ENCODE results near the gene ZNF668. TPM values are rescaled to one million over a fixed set of nuclear protein-coding genes. Genes with fewer than 3 reads are reported as not detected.

The ZNF668 gene
- total and polyA plus RNA-seq, 2 of the 8 experiments (the other 6 are each of a cell fraction or from before 2014, with no cell fraction given) = 14.0 to 14.3 TPM

GRCh38 chr16:31052114-31052513 lies 21.9 kb downstream of the ZNF668 start:
- Histone ChIP-seq H2AFZ (ENCODE audit: low read length) (no peak overlapping the region), H3K56ac (replicated peaks; ENCODE audit: insufficient read length, low read depth, low read length) (no peak overlapping the region), H2BK12ac (ENCODE audit: low read depth, low read length) (no peak overlapping the region), H2BK15ac (ENCODE audit: low read length) (no peak overlapping the region), H4K20me1 (replicated peaks in 1 of 2; ENCODE audit: control insufficient read depth in 1 of 2, insufficient read depth in 2 of 2, low read length in 2 of 2) (no peaks in the 10 kb centered on the region), H3K9ac (replicated peaks in 1 of 4; ENCODE audit: extremely low read depth in 1 of 4, low read depth in 3 of 4, low read length in 3 of 4) (no peak overlapping the region), H3K9me3 (ENCODE audit: insufficient read depth in 2 of 2, low read depth in 1 of 2, low read length in 1 of 2) (no peaks in the 10 kb centered on the region), H2BK120ac (replicated peaks; ENCODE audit: low read depth, low read length) (no peak overlapping the region), H3K23ac (ENCODE audit: insufficient read length) (no peak overlapping the region), H3K79me1 (ENCODE audit: low read depth, low read length) (no peaks in the 10 kb centered on the region), H3K14ac (ENCODE audit: insufficient read length) (no peak overlapping the region), H3K18ac (ENCODE audit: extremely low read depth, low read length) (no peak overlapping the region), H3K27me3 (replicated peaks in 1 of 4; ENCODE audit: control insufficient read depth in 3 of 4, extremely low read depth in 1 of 4, insufficient read depth in 3 of 4, low read length in 3 of 4) (no peaks in the 10 kb centered on the region), H3K36me3 (ENCODE audit: control insufficient read depth in 2 of 4, insufficient read depth in 4 of 4, low read length in 3 of 4) (no peaks in the 10 kb centered on the region), H2BK20ac (ENCODE audit: low read length) (no peak overlapping the region), H3K4me3 (ENCODE audit: extremely low read depth in 1 of 4, insufficient read depth in 2 of 4, low read depth in 3 of 4, low read length in 4 of 4) (no peak overlapping the region), H2BK5ac (ENCODE audit: low read depth, low read length) (no peak overlapping the region), H3K23me2 (ENCODE audit: low read depth, low read length) (no peaks in the 10 kb centered on the region; the same call in 1 of the 2 replicates), H4K8ac (ENCODE audit: extremely low read depth, insufficient read depth, low read length) (no peak overlapping the region), H4K5ac (ENCODE audit: insufficient read length, low read depth, low read length) (no peak overlapping the region), H3K4me1 (replicated peaks in 1 of 4; ENCODE audit: control insufficient read depth in 3 of 4, insufficient read depth in 4 of 4, low read length in 3 of 4) (peaks cover 0 to 4% (median 0%) of the 10 kb centered on the region in 4 experiments; a peak in 2 of 7 replicates), H3K4ac (replicated peaks; ENCODE audit: insufficient read length, low read depth, low read length) (no peak overlapping the region), H3K4me2 (ENCODE audit: insufficient read depth in 1 of 2, low read depth in 2 of 2, low read length in 2 of 2) (no peak overlapping the region), H3K27ac (ENCODE audit: low read depth, low read length) (no peak overlapping the region), H2AK5ac (ENCODE audit: low read depth, low read length) (no peak overlapping the region), H4K91ac (replicated peaks; ENCODE audit: insufficient read length, low read length) (no peak overlapping the region), H3K79me2 (ENCODE audit: control insufficient read depth in 1 of 2, insufficient read depth in 2 of 2, low read length in 2 of 2) (no peaks in the 10 kb centered on the region)
- no peak for TF ChIP-seq CHD1 (IDR thresholded peaks at IDR 0.05; ENCODE audit: low read depth, low read length)
- FAIRE-seq (no peak), DNase-seq (ENCODE audit: low read depth in 1 of 2, low spot score in 2 of 2) (no peak)
- CTCF ChIA-PET (ENCODE audit: partially characterized antibody) = interaction anchor here (1.0 to 1.1 kb wide), 2 partner anchors 9 to 10 kb away, joined by 3 read pairs; no protein-coding TSS in a partner anchor
- POLR2A ChIA-PET (ENCODE audit: partially characterized antibody) = no interaction called here
- 86% methylated on average over 2 of the region's 2 CpGs; no CpG with 5 or more reads in 1 of the 2 experiments for WGBS, 2 experiments (ENCODE audit: extremely low coverage in 1 of 2, insufficient coverage in 1 of 2, insufficient read length in 1 of 2, insufficient replicate concordance in 2 of 2, low coverage in 1 of 2, low lambda C conversion rate in 2 of 2, missing lambda C conversion rate in 1 of 2)
